ENCODE measurements around the gene NEK8. TPM values are rescaled to one million over a fixed set of nuclear protein-coding genes. Genes with fewer than 3 reads are reported as not detected.
A peak's percentile ranks its signal among the peaks of the same experiment; 100 is the strongest.

Gene NEK8
- total and polyA plus RNA-seq, 2 experiments from 2014 or later, result 2.7 to 2.9 TPM

- Histone ChIP-seq H3K27ac (no peak overlapping the region), H3K79me2 (ENCODE audit: insufficient read depth) (0 out of 2 replicates have a peak, but pooled peaks cover 7% of the 10 kb centered on the region), H3K27me3 (replicated peaks; ENCODE audit: insufficient read depth) (no peaks in the 10 kb centered on the region), H3K9me3 (ENCODE audit: low read depth) (no peaks in the 10 kb centered on the region), H3K4me3 (no peak overlapping the region), H3K4me2 (ENCODE audit: unreplicated experiment) (no peak overlapping the region), H3K36me3 (ENCODE audit: low read depth) (no peaks in the 10 kb centered on the region; the same call in 1 of the 2 replicates), H2AFZ (no peak overlapping the region), H3K4me1 (ENCODE audit: insufficient read depth) (no peaks in the 10 kb centered on the region), H3F3A (ENCODE audit: insufficient read depth) (peaks cover 11% of the 10 kb centered on the region; the same call in 1 of the 2 replicates), H4K20me1 (ENCODE audit: insufficient read depth) (no peaks in the 10 kb centered on the region), H3K9me2 (ENCODE audit: insufficient read depth) (no peaks in the 10 kb centered on the region), H3K9ac (no peak overlapping the region)
- TF ChIP-seq EZH2phosphoT487 (IDR thresholded peaks at IDR 0.05; ENCODE audit: insufficient read depth, low read depth) (no peak), EZH2 (IDR thresholded peaks at IDR 0.05; ENCODE audit: insufficient read depth, poor library complexity, severe bottlenecking) (no peak)
- in situ Hi-C loops (cut with MboI), result no loop called here
- 97% methylated on average over 28 to 32 of the region's 32 CpGs for WGBS, 2 experiments (ENCODE audit: low coverage in 1 of 2, low lambda C conversion rate in 2 of 2, missing lambda C conversion rate in 2 of 2)
- DNase-seq, result no peak
Observed at GRCh38 chr17:28758411-28759121, 30.0 kb downstream of the NEK8 start.

- DNase-seq, result no peak
- Histone ChIP-seq H3K9me3 (ENCODE audit: low read depth) (no peaks in the 10 kb centered on the region), H3K27ac (no peak overlapping the region), H3K4me1 (ENCODE audit: insufficient read depth) (no peaks in the 10 kb centered on the region), H3K4me3 (no peak overlapping the region), H3K79me2 (ENCODE audit: insufficient read depth) (0 out of 2 replicates have a peak, but pooled peaks cover 7% of the 10 kb centered on the region), H3F3A (ENCODE audit: insufficient read depth) (peaks cover 11% of the 10 kb centered on the region; the same call in 1 of the 2 replicates), H3K9ac (no peak overlapping the region), H3K4me2 (ENCODE audit: unreplicated experiment) (no peak overlapping the region), H4K20me1 (ENCODE audit: insufficient read depth) (no peaks in the 10 kb centered on the region), H3K36me3 (ENCODE audit: low read depth) (no peaks in the 10 kb centered on the region; the same call in 1 of the 2 replicates), H3K9me2 (ENCODE audit: insufficient read depth) (no peaks in the 10 kb centered on the region), H2AFZ (no peak overlapping the region), H3K27me3 (replicated peaks; ENCODE audit: insufficient read depth) (no peaks in the 10 kb centered on the region)
- WGBS, 2 experiments (ENCODE audit: low coverage in 1 of 2, low lambda C conversion rate in 2 of 2, missing lambda C conversion rate in 2 of 2), result 93 to 97% methylated on average over 15 to 18 of the region's 18 CpGs
- no peak for TF ChIP-seq EZH2 (IDR thresholded peaks at IDR 0.05; ENCODE audit: insufficient read depth, poor library complexity, severe bottlenecking)
- no peak for TF ChIP-seq EZH2phosphoT487 (IDR thresholded peaks at IDR 0.05; ENCODE audit: insufficient read depth, low read depth)
- in situ Hi-C loops (cut with MboI), result no loop called here
Observed at GRCh38 chr17:28759256-28759865, 30.8 kb downstream of the NEK8 start.

- no peaks in the 10 kb centered on the region for H3K27me3 ChIP-seq (replicated peaks; ENCODE audit: insufficient read depth)
- no peaks in the 10 kb centered on the region for H3K9me3 ChIP-seq (ENCODE audit: low read depth)
- peak overlapping the region; percentile 28; the same call in 1 of the 2 replicates for H3K27ac ChIP-seq
- peaks cover 8% of the 10 kb centered on the region; the same call in 1 of the 2 replicates for H3F3A ChIP-seq (ENCODE audit: insufficient read depth)
- TF ChIP-seq EZH2 (IDR thresholded peaks at IDR 0.05; ENCODE audit: insufficient read depth, poor library complexity, severe bottlenecking) (no peak), EZH2phosphoT487 (IDR thresholded peaks at IDR 0.05; ENCODE audit: insufficient read depth, low read depth) (no peak)
- peak; percentile 78 for DNase-seq
- H3K9me2 ChIP-seq (ENCODE audit: insufficient read depth), result no peaks in the 10 kb centered on the region
- H4K20me1 ChIP-seq (ENCODE audit: insufficient read depth), result no peaks in the 10 kb centered on the region
- 0 out of 2 replicates have a peak, but pooled peaks cover 7% of the 10 kb centered on the region for H3K79me2 ChIP-seq (ENCODE audit: insufficient read depth)
- H3K4me1 ChIP-seq (ENCODE audit: insufficient read depth), result no peaks in the 10 kb centered on the region
- in situ Hi-C loops (cut with MboI), result loop anchor here (10.0 kb wide), 1 partner anchor 134 kb away; the partner anchor contains the start of gene FLOT2
- no peak overlapping the region for H2AFZ ChIP-seq
- no peak overlapping the region for H3K4me2 ChIP-seq (ENCODE audit: unreplicated experiment)
- 51 to 55% methylated on average over 9 of the region's 9 CpGs for WGBS, 2 experiments (ENCODE audit: low coverage in 1 of 2, low lambda C conversion rate in 2 of 2, missing lambda C conversion rate in 2 of 2)
- H3K36me3 ChIP-seq (ENCODE audit: low read depth), result peaks cover 10% of the 10 kb centered on the region; the same call in 1 of the 2 replicates
- no peak overlapping the region for H3K9ac ChIP-seq
- no peak overlapping the region for H3K4me3 ChIP-seq
Observed at GRCh38 chr17:28760601-28761562, 32.3 kb downstream of the NEK8 start.
